K562 (cell line): ENCODE results near the gene WDR55. TPM values are rescaled to one million over a fixed set of nuclear protein-coding genes. Genes with fewer than 3 reads are reported as not detected.

Experiments used
- BRCA1 ChIP-seq, 2 experiments: fragments of 450-650 bp in 1 of 2; sonication (generic) in 1 of 2; formaldehyde crosslinking in 1 of 2; IDR thresholded peaks; 2 replicates each; pipeline versions ENCODE4 v1.5.0 to v1.6.1; 2017 to 2020; ENCODE audit warnings: mild to moderate bottlenecking in 1 of 2, missing genetic modification reagents in 1 of 2
- CBFA2T2 ChIP-seq: fragments of 450-650 bp; conservative IDR thresholded peaks from 2 replicates; pipeline ENCODE4 v1.6.1; 2017; ENCODE audit warnings: mild to moderate bottlenecking
- CREB5 ChIP-seq: fragments of 250-450 bp; sonication (Bioruptor Pico); IDR thresholded peaks from 2 replicates; pipeline ENCODE4 v1.5.0; 2020; ENCODE audit warnings: mild to moderate bottlenecking
- FOXA1 ChIP-seq: fragments of 450-650 bp; IDR thresholded peaks from 2 replicates; pipeline ENCODE4 v1.6.1; 2016; ENCODE audit warnings: mild to moderate bottlenecking, borderline replicate concordance
- HMG20A ChIP-seq: fragments of 450-650 bp; formaldehyde crosslinking; conservative IDR thresholded peaks from 2 replicates; pipeline ENCODE4 v1.4.0; 2020; ENCODE audit warnings: mild to moderate bottlenecking, mixed read lengths
- IFI16 ChIP-seq: fragments of 250-450 bp; sonication (Bioruptor Pico); IDR thresholded peaks from 2 replicates; pipeline ENCODE4 v2.1.2; 2022; ENCODE audit warnings: mild to moderate bottlenecking, inconsistent platforms
- KAT2B ChIP-seq: IDR thresholded peaks from one replicate; pipeline ENCODE4 v1.6.1; 2012; ENCODE audit warnings: low read depth, mild to moderate bottlenecking, control low read depth, inconsistent platforms, low read length, moderate library complexity
- KDM2B ChIP-seq: fragments of 250-450 bp; sonication (Bioruptor Pico); IDR thresholded peaks from 2 replicates; pipeline ENCODE4 v1.8.0; 2021; ENCODE audit warnings: mild to moderate bottlenecking, moderate library complexity
- KDM5B ChIP-seq: fragments of 200-600 bp; sonication (generic); IDR thresholded peaks from 2 replicates; pipeline ENCODE4 v1.6.1; 2012; ENCODE audit warnings: low read depth, mild to moderate bottlenecking, moderate library complexity, low read length, control low read depth, inconsistent platforms; ENCODE audit not compliant: insufficient replicate concordance
- SMAD3 ChIP-seq: fragments of 450-650 bp; formaldehyde crosslinking; conservative IDR thresholded peaks from 2 replicates; pipeline ENCODE4 v1.4.0; 2020; ENCODE audit warnings: mild to moderate bottlenecking
- SMARCB1 ChIP-seq: IDR thresholded peaks from 2 replicates; pipeline ENCODE4 v1.6.1; 2011; ENCODE audit warnings: improper control_type of control experiment, low read depth; ENCODE audit not compliant: insufficient read length
- STAT5B ChIP-seq: fragments of 250-450 bp; sonication (Bioruptor Pico); IDR thresholded peaks from 2 replicates; pipeline ENCODE4 v1.8.0; 2021; ENCODE audit warnings: mild to moderate bottlenecking, inconsistent platforms
- THAP7 ChIP-seq: fragments of 250-450 bp; sonication (Bioruptor Pico); IDR thresholded peaks from 2 replicates; pipeline ENCODE4 v1.5.0; 2021
- TSC22D4 ChIP-seq: fragments of 450-650 bp; IDR thresholded peaks from 2 replicates; pipeline ENCODE4 v1.6.1; 2016; ENCODE audit warnings: missing genetic modification characterization, missing biosample characterization, control low read depth
- VEZF1 ChIP-seq: fragments of 200-800 bp; sonication (Bioruptor generic); IDR thresholded peaks from 2 replicates; pipeline ENCODE4 v1.6.1; 2017; ENCODE audit warnings: missing genetic modification characterization, missing compliant biosample characterization
- ZFP36 ChIP-seq: fragments of 150-350 bp; IDR thresholded peaks from 2 replicates; pipeline ENCODE4 v1.6.1; 2018; ENCODE audit warnings: low read length, low read depth; ENCODE audit not compliant: partially characterized antibody
- ZNF232 ChIP-seq: sonication (generic); formaldehyde crosslinking; IDR thresholded peaks from 2 replicates; pipeline ENCODE4 v1.8.0; 2022; ENCODE audit warnings: mild to moderate bottlenecking, missing genetic modification reagents
- ZNF668 ChIP-seq: fragments of 250-450 bp; sonication (Bioruptor Pico); IDR thresholded peaks from 2 replicates; pipeline ENCODE4 v1.8.0; 2022; ENCODE audit warnings: mild to moderate bottlenecking, inconsistent platforms
- polyA plus RNA-seq, 8 experiments: library from polyadenylated mRNA; depleted of rRNA in 4 of 8; stranded (reverse) in 5 of 8; unstranded in 3 of 8; fragments of >200 nt; fragmentation: Nextera tagmentation in 2 of 8; fragmentation: Illumina TruSeq in 1 of 8; extraction: Ambion mirVana in 2 of 8; extraction: Trizol in 1 of 8; gene quantifications; 2 replicates each; pipeline versions ENCODE4 v1.2.1 to v1.2.3, GENCODE V29; 2011 to 2014; ENCODE audit warnings: inconsistent platforms in 1 of 8, missing spikeins in 1 of 8
- total RNA-seq, 7 experiments: library from RNA; depleted of rRNA in 6 of 7; stranded (reverse); fragments of >200 nt in 6 of 7; fragmentation: Illumina TruSeq in 2 of 7; extraction: Trizol in 2 of 7; gene quantifications; 2 replicates each; pipeline versions ENCODE4 v1.2.1 to v1.2.3, GENCODE V29; 2011 to 2021; ENCODE audit warnings: low replicate concordance in 1 of 7
- TF ChIP-seq, protein P1 (sequence below): IDR thresholded peaks from 2 replicates; pipeline ENCODE4 v1.6.1; 2011; ENCODE audit not compliant: insufficient read length; ENCODE audit errors: extremely low read depth
- TF ChIP-seq, protein P2 (sequence below), 2 experiments: fragments of 450-650 bp in 1 of 2; sonication (generic) in 1 of 2; formaldehyde crosslinking; conservative IDR thresholded peaks; 2 replicates each; pipeline versions ENCODE4 v1.4.0 to v1.8.1; 2020 to 2022; ENCODE audit warnings: mild to moderate bottlenecking in 1 of 2, missing genetic modification reagents in 1 of 2

The WDR55 gene
- total and polyA plus RNA-seq, 9 of the 15 experiments (the other 6 are each of a cell fraction or from before 2014, with no cell fraction given): 5.2 to 45.0 (median 29.3) TPM

DNA sequence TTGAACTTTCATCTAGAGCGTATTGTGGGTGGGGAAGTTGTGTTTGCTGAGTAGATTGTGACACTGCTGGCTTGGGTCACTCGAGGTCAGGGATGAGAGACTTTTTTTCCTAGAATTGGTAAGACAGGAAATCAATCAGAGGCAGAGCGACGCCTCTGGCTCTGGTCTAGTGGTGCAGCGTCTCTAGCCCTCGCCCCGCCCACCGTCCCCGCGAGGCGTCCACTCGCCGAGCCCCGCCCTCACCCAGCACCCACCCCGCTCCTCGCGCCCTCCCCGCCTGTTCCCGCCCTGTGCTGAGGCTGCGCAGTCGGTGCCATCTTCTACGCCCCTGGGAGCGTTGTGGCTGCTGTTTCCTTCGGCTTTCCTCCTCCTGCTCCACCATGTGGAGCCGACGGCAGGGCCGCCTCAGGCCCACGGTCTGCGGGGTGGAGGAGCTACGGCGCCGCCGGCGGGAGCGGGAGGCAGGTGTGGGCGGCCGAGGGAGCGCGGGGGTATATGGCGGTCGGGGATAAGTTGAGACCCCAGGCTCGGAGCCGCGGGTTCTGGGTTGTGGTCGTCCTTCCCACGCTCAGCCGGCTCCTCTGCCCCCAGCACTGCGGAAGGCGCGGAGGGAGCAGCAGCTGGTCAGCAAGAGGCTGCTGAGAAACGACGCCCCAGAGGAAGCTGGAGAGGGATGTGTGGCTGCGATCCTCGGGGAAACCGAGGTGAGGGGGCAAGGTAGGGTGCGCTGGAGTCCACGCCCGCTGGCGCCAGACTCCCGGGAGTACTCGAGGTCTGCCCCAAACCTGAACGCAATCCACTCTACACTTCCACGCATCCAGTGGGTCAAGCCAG lies 25.3 kb upstream of the WDR55 start, which contains the start of gene TMCO6 (continued):
- TF ChIP-seq VEZF1: peak; percentile 97
- TF ChIP-seq THAP7: no peak
- TF ChIP-seq CBFA2T2: no peak
- TF ChIP-seq ZNF668 (CRISPR knock-in tag): no peak
- TF ChIP-seq, protein P1, sequence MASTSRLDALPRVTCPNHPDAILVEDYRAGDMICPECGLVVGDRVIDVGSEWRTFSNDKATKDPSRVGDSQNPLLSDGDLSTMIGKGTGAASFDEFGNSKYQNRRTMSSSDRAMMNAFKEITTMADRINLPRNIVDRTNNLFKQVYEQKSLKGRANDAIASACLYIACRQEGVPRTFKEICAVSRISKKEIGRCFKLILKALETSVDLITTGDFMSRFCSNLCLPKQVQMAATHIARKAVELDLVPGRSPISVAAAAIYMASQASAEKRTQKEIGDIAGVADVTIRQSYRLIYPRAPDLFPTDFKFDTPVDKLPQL: no peak
- peak; percentile 91 for TF ChIP-seq KDM5B
- TF ChIP-seq FOXA1: no peak
- no peak for TF ChIP-seq KDM2B (CRISPR knock-in tag)
- TF ChIP-seq ZNF232: no peak
- TF ChIP-seq ZFP36: no peak
- no peak for TF ChIP-seq CREB5 (CRISPR knock-in tag)
- TF ChIP-seq STAT5B (CRISPR knock-in tag): no peak
- TF ChIP-seq IFI16 (CRISPR knock-in tag): no peak
- no peak for TF ChIP-seq SMAD3 (CRISPR knock-in tag)
- TF ChIP-seq HMG20A: no peak
- no peak for TF ChIP-seq TSC22D4 (tag)
- TF ChIP-seq BRCA1 (IDR thresholded peaks at IDR 0.05): no peak
- TF ChIP-seq BRCA1 (CRISPR knock-in tag; IDR thresholded peaks at IDR 0.05): no peak
- no peak for TF ChIP-seq SMARCB1
- TF ChIP-seq, protein P2, sequence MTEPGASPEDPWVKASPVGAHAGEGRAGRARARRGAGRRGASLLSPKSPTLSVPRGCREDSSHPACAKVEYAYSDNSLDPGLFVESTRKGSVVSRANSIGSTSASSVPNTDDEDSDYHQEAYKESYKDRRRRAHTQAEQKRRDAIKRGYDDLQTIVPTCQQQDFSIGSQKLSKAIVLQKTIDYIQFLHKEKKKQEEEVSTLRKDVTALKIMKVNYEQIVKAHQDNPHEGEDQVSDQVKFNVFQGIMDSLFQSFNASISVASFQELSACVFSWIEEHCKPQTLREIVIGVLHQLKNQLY (CRISPR knock-in tag; conservative IDR thresholded peaks at IDR 0.05): no peak
- TF ChIP-seq KAT2B: no peak
